ENCODE data around the gene KSR1. TPM values are rescaled to one million over a fixed set of nuclear protein-coding genes. Genes with fewer than 3 reads are reported as not detected.

The KSR1 gene
- total RNA-seq, 2 experiments from 2014 or later: 53.9 to 58.2 TPM

DNA sequence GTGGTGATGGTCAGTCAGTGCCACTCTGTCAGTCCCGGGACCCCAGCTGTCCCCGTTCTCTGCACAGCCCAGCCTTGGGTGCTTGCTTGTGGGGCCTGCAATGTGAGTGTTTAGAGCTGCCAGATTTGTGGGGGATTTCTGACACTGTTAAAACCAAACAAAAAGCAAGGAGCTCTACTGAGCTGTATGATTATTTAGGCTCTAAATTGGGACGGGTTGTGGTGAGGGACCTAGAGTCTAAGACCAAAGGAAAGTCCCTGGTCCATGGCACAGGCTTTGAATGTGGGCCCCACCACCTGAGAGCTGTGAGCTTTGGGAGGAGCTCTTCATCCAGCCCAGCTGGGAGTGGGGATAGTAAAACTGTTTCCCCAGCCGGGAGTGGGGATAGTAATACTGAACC, 63.3 kb downstream of the KSR1 start:
- TF ChIP-seq, protein P1, sequence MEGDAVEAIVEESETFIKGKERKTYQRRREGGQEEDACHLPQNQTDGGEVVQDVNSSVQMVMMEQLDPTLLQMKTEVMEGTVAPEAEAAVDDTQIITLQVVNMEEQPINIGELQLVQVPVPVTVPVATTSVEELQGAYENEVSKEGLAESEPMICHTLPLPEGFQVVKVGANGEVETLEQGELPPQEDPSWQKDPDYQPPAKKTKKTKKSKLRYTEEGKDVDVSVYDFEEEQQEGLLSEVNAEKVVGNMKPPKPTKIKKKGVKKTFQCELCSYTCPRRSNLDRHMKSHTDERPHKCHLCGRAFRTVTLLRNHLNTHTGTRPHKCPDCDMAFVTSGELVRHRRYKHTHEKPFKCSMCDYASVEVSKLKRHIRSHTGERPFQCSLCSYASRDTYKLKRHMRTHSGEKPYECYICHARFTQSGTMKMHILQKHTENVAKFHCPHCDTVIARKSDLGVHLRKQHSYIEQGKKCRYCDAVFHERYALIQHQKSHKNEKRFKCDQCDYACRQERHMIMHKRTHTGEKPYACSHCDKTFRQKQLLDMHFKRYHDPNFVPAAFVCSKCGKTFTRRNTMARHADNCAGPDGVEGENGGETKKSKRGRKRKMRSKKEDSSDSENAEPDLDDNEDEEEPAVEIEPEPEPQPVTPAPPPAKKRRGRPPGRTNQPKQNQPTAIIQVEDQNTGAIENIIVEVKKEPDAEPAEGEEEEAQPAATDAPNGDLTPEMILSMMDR (IDR thresholded peaks at IDR 0.05): no peak
- Mint-ChIP-seq H3K27me3 (no peaks in the 10 kb centered on the region), H3K36me3 (ENCODE audit: low read depth) (no peaks in the 10 kb centered on the region), H3K9me3 (no peaks in the 10 kb centered on the region), H3K27ac (no peak overlapping the region), H3K4me1 (ENCODE audit: low read depth) (peaks cover 30% of the 10 kb centered on the region), H3K4me3 (no peak overlapping the region)
- DNase-seq: no peak
- intact Hi-C loops (cut with micrococcal nuclease): no loop called here
- POLR2A ChIA-PET: no interaction called here
- ATAC-seq: no peak
- CTCF ChIA-PET: interaction anchor here (1.0 to 1.8 kb wide), 5 partner anchors 9 to 187 kb away, joined by 3 to 5 read pairs (median 4); no protein-coding TSS in a partner anchor

DNA sequence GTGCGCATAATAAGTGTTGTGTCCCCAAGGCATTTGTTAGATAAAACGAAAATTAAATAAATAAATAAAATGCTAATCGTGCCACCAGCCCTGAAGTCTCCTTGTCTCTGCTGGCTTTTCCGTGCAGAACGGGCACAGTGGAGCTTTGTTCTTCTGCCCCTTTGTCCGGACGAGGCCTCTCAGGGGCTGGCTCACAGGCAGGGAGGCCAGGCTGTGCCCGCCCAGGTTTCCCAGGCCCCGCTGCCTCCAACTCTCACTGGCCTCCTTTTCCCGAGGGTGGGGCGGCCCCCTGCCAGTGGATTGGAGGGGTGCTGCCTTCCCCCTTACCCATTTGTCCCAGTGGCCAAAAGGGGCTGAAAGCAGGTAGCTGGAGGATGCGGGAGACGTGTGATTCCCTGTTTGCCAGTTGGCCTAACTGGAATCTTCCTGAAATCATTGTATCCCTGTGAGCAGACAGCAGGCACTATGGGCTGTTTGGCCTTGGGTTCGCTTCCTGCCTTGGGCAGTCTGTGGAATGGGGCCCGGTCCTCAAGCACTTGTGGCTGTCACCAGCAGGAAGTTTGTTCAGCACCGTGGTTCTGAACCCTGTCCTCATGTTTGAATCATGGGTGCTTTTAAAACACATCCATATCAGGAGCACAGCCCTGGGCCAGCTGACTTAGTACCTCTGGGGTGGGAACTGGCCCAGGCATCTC, 64.4 kb downstream of the KSR1 start:
- intact Hi-C loops (cut with micrococcal nuclease): no loop called here
- Mint-ChIP-seq H3K4me1 (ENCODE audit: low read depth) (peaks cover 34% of the 10 kb centered on the region), H3K27me3 (no peaks in the 10 kb centered on the region), H3K36me3 (ENCODE audit: low read depth) (no peaks in the 10 kb centered on the region), H3K27ac (no peak overlapping the region), H3K4me3 (no peak overlapping the region), H3K9me3 (no peaks in the 10 kb centered on the region)
- ATAC-seq (no peak), DNase-seq (no peak)
- TF ChIP-seq, protein P1 (IDR thresholded peaks at IDR 0.05): no peak
- CTCF ChIA-PET: interaction anchor here (1.1 to 1.8 kb wide), 4 partner anchors 10 to 188 kb away, joined by 3 to 5 read pairs (median 3); partner anchors contain the start of gene KSR1
- POLR2A ChIA-PET: no interaction called here

DNA sequence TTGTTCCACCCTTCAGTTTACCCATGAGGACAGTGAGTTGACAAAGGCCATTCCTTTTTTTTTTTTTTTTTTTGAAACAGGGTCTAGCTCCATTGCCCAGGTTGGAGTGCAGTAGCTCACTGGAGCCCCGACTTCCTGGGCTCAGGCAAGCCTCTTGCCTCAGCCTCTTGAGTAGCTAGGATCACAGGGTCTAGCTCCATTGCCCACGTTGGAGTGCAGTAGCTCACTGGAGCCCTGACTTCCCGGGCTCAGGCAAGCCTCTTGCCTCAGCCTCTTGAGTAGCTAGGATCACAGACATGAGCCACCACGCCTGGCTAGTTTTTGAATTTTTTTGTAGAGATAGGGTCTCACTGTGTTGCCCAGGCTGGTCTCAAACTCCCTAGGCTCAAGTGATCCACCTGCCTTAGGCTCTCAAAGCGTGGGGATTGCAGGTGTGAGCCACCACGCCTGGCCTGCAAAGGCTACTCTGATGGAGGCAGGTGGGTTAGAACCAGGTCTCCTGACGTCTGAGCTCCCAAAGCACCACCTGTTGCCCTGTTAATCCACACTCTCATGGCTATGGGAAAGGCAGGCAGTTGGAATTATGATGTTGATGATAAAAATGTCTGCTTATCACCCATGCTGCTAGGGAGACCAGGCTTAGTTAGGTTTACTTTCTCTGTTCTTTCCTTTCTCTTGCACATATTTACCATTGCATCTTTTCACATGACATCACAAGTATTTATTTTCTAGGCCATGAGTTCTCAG, 65.2 kb downstream of the KSR1 start:
- ChIA-PET CTCF (interaction anchor here (1.6 kb wide), 1 partner anchor 66 kb away, joined by 3 read pairs; the partner anchor contains the start of gene KSR1), POLR2A (no interaction called here)
- H3K27ac Mint-ChIP-seq: no peak overlapping the region

DNA sequence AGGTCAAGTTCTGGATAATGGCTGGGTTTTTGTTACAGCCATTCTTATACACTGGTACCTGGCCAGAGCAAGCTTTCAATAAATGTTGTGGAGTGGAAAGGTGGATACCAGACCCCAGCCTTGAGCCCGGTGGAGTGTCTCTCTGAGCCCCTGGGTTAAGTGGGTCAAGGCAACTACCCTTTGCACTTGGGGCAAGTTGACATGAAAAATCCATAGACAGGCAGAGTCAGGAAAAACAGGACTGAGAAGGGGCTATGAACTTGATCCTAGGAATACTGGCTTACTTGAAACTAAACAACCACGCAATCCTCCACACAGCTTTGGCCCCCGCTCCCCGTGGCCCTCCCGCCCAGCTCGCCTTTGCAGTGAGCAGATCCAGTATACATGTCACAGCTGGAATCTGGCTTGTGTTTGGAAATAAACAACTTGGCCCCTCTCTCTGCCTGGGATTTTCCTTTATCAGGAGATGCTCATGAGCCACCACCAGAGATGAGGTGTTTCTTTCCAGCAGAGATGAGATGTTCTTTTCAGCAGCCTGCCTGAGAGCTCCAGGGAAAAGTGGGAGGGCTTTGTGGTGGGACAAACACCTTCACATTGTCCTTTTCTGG, 65.9 kb downstream of the KSR1 start:
- TF ChIP-seq, protein P1 (IDR thresholded peaks at IDR 0.05): no peak
- DNase-seq: no peak
- H3K27ac Mint-ChIP-seq: no peak overlapping the region
- no peak for ATAC-seq
- intact Hi-C loops (cut with micrococcal nuclease): no loop called here
- ChIA-PET CTCF (no interaction called here), POLR2A (interaction anchor here (1.0 kb wide), 1 partner anchor 16 kb away, joined by 3 read pairs; no protein-coding TSS in a partner anchor)
- H3K9me3 Mint-ChIP-seq: no peaks in the 10 kb centered on the region
- H3K27me3 Mint-ChIP-seq: no peaks in the 10 kb centered on the region
- H3K36me3 Mint-ChIP-seq (ENCODE audit: low read depth): peaks cover 3% of the 10 kb centered on the region
- no peak overlapping the region for H3K4me3 Mint-ChIP-seq
- H3K4me1 Mint-ChIP-seq (ENCODE audit: low read depth): peaks cover 49% of the 10 kb centered on the region

More for the DNA sequence above, 65.2 kb downstream of the KSR1 start:
- TF ChIP-seq, protein P1 (IDR thresholded peaks at IDR 0.05): no peak
- Mint-ChIP-seq H3K4me1 (ENCODE audit: low read depth) (peaks cover 43% of the 10 kb centered on the region), H3K9me3 (no peaks in the 10 kb centered on the region), H3K36me3 (ENCODE audit: low read depth) (no peaks in the 10 kb centered on the region), H3K4me3 (no peak overlapping the region), H3K27me3 (no peaks in the 10 kb centered on the region)
- intact Hi-C loops (cut with micrococcal nuclease): no loop called here
- DNase-seq (no peak), ATAC-seq (no peak)
